GM12891 (cell line): ENCODE data around the gene PANX3.

ENCODE experiments used
- POLR2A ChIP-seq: IDR thresholded peaks from 2 replicates; pipeline ENCODE4 v1.6.1; 2011; ENCODE audit warnings: low read depth, low read length, control low read depth
- TAF1 ChIP-seq: IDR thresholded peaks from 2 replicates; pipeline ENCODE4 v1.6.1; 2011; ENCODE audit warnings: low read depth, low read length, control low read depth

DNA sequence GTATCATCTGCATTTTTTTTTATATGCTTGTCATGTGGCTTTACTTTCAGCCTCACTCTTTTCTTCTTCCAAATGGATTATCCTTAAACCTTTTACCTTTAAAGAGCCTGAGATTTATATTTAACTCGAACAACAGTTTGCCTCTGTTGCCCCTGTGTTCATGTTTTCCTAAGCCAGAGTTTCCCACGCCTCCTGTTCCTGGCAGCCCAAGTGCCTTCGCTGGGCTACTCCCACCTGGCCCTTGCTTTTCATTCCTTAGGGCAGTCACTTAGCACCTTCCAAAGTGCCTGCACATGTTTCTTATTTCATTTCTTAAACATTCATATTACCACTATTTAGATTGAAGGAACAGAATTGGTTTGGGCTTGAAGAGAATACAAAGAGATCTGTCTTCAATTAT, 24.7 kb downstream of the PANX3 start:
- TF ChIP-seq TAF1 = no peak
- TF ChIP-seq POLR2A = no peak
